ENCODE measurements around the gene HES3. TPM values are rescaled to one million over a fixed set of nuclear protein-coding genes. Genes with fewer than 3 reads are reported as not detected.

Gene HES3
- polyA plus RNA-seq, 1 donor: not detected

DNA sequence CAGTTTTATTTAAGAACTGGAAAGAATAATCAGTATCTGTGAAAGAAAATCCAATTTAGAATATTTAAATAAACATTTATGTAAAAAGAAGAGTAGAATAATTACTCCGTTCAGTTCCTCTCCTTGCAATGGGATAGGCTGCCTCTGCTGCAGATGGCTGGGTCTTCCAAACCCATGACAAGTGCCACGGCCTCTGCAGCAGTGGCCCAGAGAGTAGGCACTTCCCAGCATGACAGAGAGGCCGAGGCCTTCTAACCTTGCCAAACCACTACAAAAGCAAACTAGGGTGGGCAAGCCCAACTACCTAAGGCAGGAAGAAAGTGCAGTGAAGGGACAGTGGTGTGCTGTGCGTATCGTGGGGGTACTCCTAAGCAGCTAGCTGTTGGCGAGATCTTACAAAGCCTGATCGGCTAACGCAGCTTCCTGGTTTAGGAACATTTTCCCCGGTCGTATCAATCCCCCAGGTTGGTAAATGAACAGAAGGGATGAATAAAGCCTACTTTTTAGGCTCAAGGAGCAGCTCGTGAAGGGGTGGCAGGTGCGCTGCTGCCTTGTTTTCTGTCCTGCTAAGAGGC lies 22.7 kb upstream of the HES3 start:
- DNase-seq: no peak
- Histone ChIP-seq H3K4me1 (ENCODE audit: control insufficient read depth, insufficient read depth, low read length) (peaks cover 53% of the 10 kb centered on the region), H3K4me3 (ENCODE audit: low read length) (no peak overlapping the region), H3K27ac (ENCODE audit: low read length) (no peak overlapping the region), H3K9me3 (ENCODE audit: control insufficient read depth, low read depth, low read length) (no peaks in the 10 kb centered on the region), H3K27me3 (ENCODE audit: control insufficient read depth, insufficient read depth, low read length) (no peaks in the 10 kb centered on the region), H3K36me3 (ENCODE audit: control insufficient read depth, insufficient read depth, low read length) (peaks cover 45% of the 10 kb centered on the region)
- WGBS (ENCODE audit: insufficient coverage, low lambda C conversion rate): no CpG with 5 or more reads among the region's 12 CpGs

DNA sequence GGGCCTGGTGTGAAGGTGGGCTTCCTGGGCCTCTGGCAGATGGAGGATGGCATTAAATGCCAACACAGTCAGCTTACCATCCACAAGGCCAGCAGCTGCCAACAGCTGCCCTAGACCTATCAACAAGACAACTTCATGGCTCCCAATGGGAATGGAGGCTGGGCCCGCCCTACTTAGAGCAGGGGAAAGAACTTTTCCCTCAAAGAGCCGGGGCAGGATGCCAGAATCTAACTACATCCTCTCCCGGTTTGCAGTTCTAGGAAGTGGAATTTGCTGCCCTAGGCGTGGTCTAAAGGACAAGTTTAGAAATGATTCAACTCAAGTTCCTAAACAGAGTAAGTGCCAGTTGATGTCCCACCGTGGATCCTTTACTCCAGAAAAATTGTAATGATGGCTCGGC lies 21.3 kb upstream of the HES3 start:
- Histone ChIP-seq H3K4me1 (ENCODE audit: control insufficient read depth, insufficient read depth, low read length) (peaks cover 51% of the 10 kb centered on the region), H3K4me3 (ENCODE audit: low read length) (no peak overlapping the region), H3K36me3 (ENCODE audit: control insufficient read depth, insufficient read depth, low read length) (peaks cover 50% of the 10 kb centered on the region), H3K27me3 (ENCODE audit: control insufficient read depth, insufficient read depth, low read length) (no peaks in the 10 kb centered on the region), H3K27ac (ENCODE audit: low read length) (no peak overlapping the region), H3K9me3 (ENCODE audit: control insufficient read depth, low read depth, low read length) (no peaks in the 10 kb centered on the region)
- DNase-seq: no peak
- WGBS (ENCODE audit: insufficient coverage, low lambda C conversion rate): no CpG with 5 or more reads among the region's 6 CpGs

DNA sequence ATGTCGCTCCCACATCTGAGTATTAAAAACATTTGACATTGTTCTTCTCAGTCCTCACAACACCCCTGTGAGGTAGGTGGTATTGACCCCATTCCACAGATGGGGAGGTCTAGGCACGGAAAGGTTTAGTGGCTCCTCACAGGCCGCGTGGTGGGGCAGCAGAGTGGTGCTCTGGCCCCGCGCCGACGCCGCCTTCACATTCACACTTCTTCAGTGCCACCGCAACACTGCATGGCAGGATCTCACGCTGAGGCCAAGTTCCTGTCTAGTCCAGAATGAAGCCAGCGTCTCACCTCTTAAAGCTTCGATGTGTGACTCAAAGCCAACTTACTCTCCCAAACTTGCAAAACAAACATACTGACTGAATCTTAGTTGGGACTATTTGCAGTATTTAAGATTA lies 20.4 kb upstream of the HES3 start:
- peaks cover 55% of the 10 kb centered on the region for H3K36me3 ChIP-seq (ENCODE audit: control insufficient read depth, insufficient read depth, low read length)
- peaks cover 41% of the 10 kb centered on the region for H3K4me1 ChIP-seq (ENCODE audit: control insufficient read depth, insufficient read depth, low read length)
- H3K27ac ChIP-seq (ENCODE audit: low read length): no peak overlapping the region
- no peaks in the 10 kb centered on the region for H3K27me3 ChIP-seq (ENCODE audit: control insufficient read depth, insufficient read depth, low read length)
- no peak for DNase-seq
- H3K9me3 ChIP-seq (ENCODE audit: control insufficient read depth, low read depth, low read length): no peaks in the 10 kb centered on the region
- WGBS (ENCODE audit: insufficient coverage, low lambda C conversion rate): no CpG with 5 or more reads among the region's 13 CpGs
- H3K4me3 ChIP-seq (ENCODE audit: low read length): no peak overlapping the region

DNA sequence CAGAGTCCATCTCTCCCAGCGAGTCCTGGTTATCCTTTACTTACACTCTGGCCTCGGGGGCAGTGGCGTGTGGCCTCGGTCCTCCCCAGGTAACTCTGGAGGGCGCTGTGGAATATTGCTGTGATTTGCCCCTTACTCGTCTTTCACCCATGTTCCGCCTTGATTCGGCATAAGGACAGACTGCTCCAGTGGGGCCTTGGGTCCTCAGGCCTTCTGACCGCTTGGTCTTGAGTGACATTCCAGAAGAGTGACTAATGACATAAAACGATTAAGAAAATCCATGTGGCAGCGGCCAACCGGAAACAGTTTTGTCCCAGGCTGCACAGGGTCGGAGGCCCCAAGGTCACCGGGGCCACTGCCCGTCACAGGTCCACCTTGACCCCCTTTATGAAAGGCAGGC lies 19.3 kb upstream of the HES3 start:
- H3K27ac ChIP-seq (ENCODE audit: low read length): peak overlapping the region; percentile 69

DNA sequence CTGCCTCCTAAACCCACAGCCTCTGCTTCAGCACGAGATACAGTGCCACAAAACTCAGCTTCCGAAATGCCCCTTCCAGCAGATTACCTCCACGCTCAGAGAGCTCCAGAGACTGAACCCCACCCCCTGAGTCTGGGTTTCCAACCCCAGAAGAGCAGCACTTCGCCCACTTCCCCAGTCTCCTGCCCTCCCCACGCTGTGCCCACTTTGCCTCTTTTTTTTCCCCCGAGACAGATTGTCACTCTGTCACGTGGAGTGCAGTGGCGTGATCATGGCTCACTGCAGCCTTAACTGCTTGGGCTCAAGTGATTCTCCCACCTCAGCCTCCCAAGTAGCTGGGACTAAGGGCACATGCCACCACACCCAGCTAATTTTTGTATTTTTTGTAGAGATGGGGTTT lies 18.3 kb upstream of the HES3 start:
- peaks cover 35% of the 10 kb centered on the region for H3K4me1 ChIP-seq (ENCODE audit: control insufficient read depth, insufficient read depth, low read length)
- no peak for DNase-seq
- 80% methylated on average over 3 of the region's 8 CpGs for WGBS (ENCODE audit: insufficient coverage, low lambda C conversion rate)
- peaks cover 66% of the 10 kb centered on the region for H3K36me3 ChIP-seq (ENCODE audit: control insufficient read depth, insufficient read depth, low read length)
- peak overlapping the region; percentile 69 for H3K27ac ChIP-seq (ENCODE audit: low read length)
- H3K9me3 ChIP-seq (ENCODE audit: control insufficient read depth, low read depth, low read length): no peaks in the 10 kb centered on the region
- H3K4me3 ChIP-seq (ENCODE audit: low read length): no peak overlapping the region
- no peaks in the 10 kb centered on the region for H3K27me3 ChIP-seq (ENCODE audit: control insufficient read depth, insufficient read depth, low read length)

More for the DNA sequence above, 19.3 kb upstream of the HES3 start:
- no CpG with 5 or more reads among the region's 15 CpGs for WGBS (ENCODE audit: insufficient coverage, low lambda C conversion rate)
- Histone ChIP-seq H3K4me1 (ENCODE audit: control insufficient read depth, insufficient read depth, low read length) (peaks cover 35% of the 10 kb centered on the region), H3K27me3 (ENCODE audit: control insufficient read depth, insufficient read depth, low read length) (no peaks in the 10 kb centered on the region), H3K36me3 (ENCODE audit: control insufficient read depth, insufficient read depth, low read length) (peaks cover 59% of the 10 kb centered on the region), H3K4me3 (ENCODE audit: low read length) (no peak overlapping the region), H3K9me3 (ENCODE audit: control insufficient read depth, low read depth, low read length) (no peaks in the 10 kb centered on the region)
- DNase-seq: peak; percentile 65 to 87

DNA sequence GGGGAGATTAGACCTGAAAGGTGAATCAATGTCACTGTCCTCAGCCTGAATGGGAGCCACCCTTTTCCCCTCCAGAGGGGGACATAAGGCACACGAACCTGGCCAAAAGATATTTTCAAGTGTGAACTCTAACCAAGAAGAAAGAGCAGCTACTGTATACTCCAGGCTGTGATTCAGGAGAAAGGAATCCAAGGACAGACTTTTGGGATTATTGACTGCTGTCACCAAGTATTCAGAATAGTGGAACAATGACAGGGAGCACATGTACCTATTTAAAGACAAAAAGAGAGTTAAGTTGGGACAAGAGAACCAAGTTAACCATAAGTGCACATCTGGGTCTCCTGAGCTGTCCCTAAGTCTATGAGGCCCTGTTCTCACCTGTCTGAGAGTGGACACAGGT lies 10.6 kb upstream of the HES3 start:
- peaks cover 14% of the 10 kb centered on the region for H3K4me1 ChIP-seq (ENCODE audit: control insufficient read depth, insufficient read depth, low read length)
- H3K36me3 ChIP-seq (ENCODE audit: control insufficient read depth, insufficient read depth, low read length): peaks cover 35% of the 10 kb centered on the region
- no peak for DNase-seq
- no peak overlapping the region for H3K27ac ChIP-seq (ENCODE audit: low read length)
- peaks cover 4% of the 10 kb centered on the region for H3K9me3 ChIP-seq (ENCODE audit: control insufficient read depth, low read depth, low read length)
- no CpG with 5 or more reads among the region's 1 CpG for WGBS (ENCODE audit: insufficient coverage, low lambda C conversion rate)
- no peak overlapping the region for H3K4me3 ChIP-seq (ENCODE audit: low read length)
- H3K27me3 ChIP-seq (ENCODE audit: control insufficient read depth, insufficient read depth, low read length): no peaks in the 10 kb centered on the region

DNA sequence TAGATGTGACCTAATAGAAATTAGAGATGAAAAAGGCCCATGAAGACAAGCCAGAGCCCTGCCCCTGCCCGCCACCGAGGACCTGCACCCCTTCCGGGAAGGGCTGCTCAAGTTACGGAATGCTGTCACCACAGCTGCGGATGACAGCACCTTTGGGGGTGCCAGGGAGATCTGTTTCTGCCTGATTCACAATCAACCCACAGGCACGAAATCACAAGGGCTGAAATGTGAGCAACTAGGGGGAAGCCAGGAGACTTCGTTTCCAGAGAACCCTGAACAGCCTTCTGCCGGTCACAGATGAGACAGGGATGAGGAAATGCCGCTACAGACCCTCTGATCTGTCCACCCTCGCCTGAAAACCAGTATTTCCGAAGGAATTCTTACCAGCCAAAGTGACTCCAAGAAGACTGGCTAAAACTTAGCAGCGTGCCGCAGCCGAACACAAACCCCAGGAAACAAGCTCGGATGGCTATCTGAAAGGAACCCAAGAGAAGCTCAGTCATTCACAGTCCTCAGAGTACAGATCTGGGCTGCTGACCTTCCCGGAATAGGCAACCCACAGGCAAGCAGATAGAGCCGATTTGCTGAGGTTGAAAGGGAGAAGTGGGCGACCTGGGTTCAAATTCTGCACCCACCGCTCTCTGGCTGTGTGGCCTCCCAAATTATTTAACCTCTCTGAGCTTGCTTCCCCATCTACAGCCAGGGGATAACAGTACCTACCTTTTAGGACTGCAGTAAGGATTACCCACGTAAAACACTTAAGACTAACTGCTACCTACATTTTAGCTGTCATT lies 9.3 kb upstream of the HES3 start:
- Histone ChIP-seq H3K27ac (ENCODE audit: low read length) (peak overlapping the region; percentile 31), H3K4me3 (ENCODE audit: low read length) (peak overlapping the region; percentile 44), H3K36me3 (ENCODE audit: control insufficient read depth, insufficient read depth, low read length) (peaks cover 31% of the 10 kb centered on the region), H3K27me3 (ENCODE audit: control insufficient read depth, insufficient read depth, low read length) (peaks cover 3% of the 10 kb centered on the region), H3K4me1 (ENCODE audit: control insufficient read depth, insufficient read depth, low read length) (peaks cover 21% of the 10 kb centered on the region), H3K9me3 (ENCODE audit: control insufficient read depth, low read depth, low read length) (peaks cover 4% of the 10 kb centered on the region)
- no peak for DNase-seq
- no CpG with 5 or more reads among the region's 20 CpGs for WGBS (ENCODE audit: insufficient coverage, low lambda C conversion rate)

DNA sequence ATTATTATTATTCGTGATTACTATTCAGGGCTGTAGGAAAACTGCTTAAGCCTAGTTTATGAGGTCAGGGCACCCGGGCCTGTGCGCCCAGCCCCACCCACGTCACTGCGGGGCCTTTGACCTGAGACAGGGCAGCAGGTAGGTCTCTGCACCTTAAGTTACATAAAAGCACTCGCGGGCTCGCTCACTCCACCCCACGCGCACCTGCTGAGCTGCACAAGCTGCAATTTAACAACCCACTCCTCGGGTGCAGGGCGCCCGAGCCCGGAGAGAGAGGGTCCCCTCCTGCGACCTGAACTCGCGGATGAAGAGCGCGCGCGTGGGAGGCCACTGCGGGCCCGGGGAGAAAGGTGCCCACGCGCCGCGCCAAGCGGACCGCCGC lies 8.7 kb upstream of the HES3 start:
- peak in 1 of 2 donors; percentile 73 for DNase-seq
- Histone ChIP-seq H3K9me3 (ENCODE audit: control insufficient read depth, low read depth, low read length) (peaks cover 4% of the 10 kb centered on the region), H3K27me3 (ENCODE audit: control insufficient read depth, insufficient read depth, low read length) (peaks cover 8% of the 10 kb centered on the region), H3K4me3 (ENCODE audit: low read length) (peak overlapping the region; percentile 44), H3K27ac (ENCODE audit: low read length) (peak overlapping the region; percentile 31), H3K36me3 (ENCODE audit: control insufficient read depth, insufficient read depth, low read length) (peaks cover 25% of the 10 kb centered on the region), H3K4me1 (ENCODE audit: control insufficient read depth, insufficient read depth, low read length) (peaks cover 26% of the 10 kb centered on the region)
- no CpG with 5 or more reads among the region's 30 CpGs for WGBS (ENCODE audit: insufficient coverage, low lambda C conversion rate)

DNA sequence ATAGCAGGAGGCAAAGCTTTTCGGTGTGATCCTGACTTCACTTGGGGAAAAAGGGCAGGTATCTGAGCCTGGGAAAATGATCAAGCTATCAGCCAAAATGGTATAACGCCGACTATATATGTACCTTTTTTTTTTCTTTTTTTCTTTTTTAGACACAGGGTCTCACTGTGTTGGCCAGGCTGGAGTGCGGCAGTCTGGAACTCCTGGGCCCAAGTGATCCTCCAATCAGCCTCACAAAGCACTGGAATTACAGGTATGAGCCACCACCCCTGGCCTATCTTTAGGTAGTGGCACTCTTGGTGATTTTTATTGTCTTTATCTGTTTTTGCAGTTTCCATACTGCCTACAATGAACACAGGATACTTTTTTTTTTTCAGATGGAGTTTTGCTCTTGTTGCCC lies 6.9 kb upstream of the HES3 start:
- 67% methylated on average over 1 of the region's 4 CpGs for WGBS (ENCODE audit: insufficient coverage, low lambda C conversion rate)
- no peak overlapping the region for H3K27ac ChIP-seq (ENCODE audit: low read length)
- peaks cover 26% of the 10 kb centered on the region for H3K27me3 ChIP-seq (ENCODE audit: control insufficient read depth, insufficient read depth, low read length)
- DNase-seq: no peak
- H3K4me1 ChIP-seq (ENCODE audit: control insufficient read depth, insufficient read depth, low read length): peaks cover 37% of the 10 kb centered on the region
- peaks cover 4% of the 10 kb centered on the region for H3K9me3 ChIP-seq (ENCODE audit: control insufficient read depth, low read depth, low read length)
- no peak overlapping the region for H3K4me3 ChIP-seq (ENCODE audit: low read length)
- H3K36me3 ChIP-seq (ENCODE audit: control insufficient read depth, insufficient read depth, low read length): peaks cover 13% of the 10 kb centered on the region

DNA sequence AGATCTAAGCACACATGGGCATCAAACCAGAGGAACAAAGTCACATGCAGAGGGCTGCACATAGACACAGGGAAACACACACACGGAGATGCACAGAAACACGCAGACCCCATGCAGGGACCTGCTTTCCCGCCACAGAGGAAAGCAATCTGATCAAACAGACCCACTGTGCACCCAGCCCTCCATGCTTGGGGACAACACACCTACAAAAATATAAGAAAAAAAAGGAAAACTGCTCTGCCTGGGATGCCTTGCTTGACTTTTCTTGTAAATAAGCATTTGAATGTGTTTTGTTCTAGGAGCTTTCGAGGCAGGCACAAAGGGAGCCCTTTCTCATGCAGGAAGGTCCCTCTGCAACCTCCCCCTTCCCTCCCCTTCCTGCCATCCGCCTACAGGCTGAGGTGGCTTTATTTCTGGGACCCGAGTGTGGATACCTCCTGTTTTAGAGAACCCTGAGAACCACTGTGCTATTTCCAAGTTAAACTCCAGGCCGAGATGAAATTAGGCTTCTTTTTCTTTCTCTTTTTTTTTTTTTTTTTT lies 4.7 kb upstream of the HES3 start:
- Histone ChIP-seq H3K4me1 (ENCODE audit: control insufficient read depth, insufficient read depth, low read length) (peaks cover 34% of the 10 kb centered on the region), H3K27ac (ENCODE audit: low read length) (no peak overlapping the region), H3K4me3 (ENCODE audit: low read length) (no peak overlapping the region), H3K36me3 (ENCODE audit: control insufficient read depth, insufficient read depth, low read length) (no peaks in the 10 kb centered on the region), H3K27me3 (ENCODE audit: control insufficient read depth, insufficient read depth, low read length) (peaks cover 45% of the 10 kb centered on the region), H3K9me3 (ENCODE audit: control insufficient read depth, low read depth, low read length) (peaks cover 7% of the 10 kb centered on the region)
- no CpG with 5 or more reads among the region's 7 CpGs for WGBS (ENCODE audit: insufficient coverage, low lambda C conversion rate)
- no peak for DNase-seq
